ENCODE results near the gene GALNT5. TPM values are rescaled to one million over a fixed set of nuclear protein-coding genes. Genes with fewer than 3 reads are reported as not detected.

GALNT5 gene
- 2.0 to 2.2 TPM (median 2.1 TPM) in 5 replicates for total RNA-seq (2022; extraction: Qiagen RNA extraction)

GRCh38 chr2:157257312-157258252 lies at the start of gene GALNT5:
Gene GALNT5 (plus strand): TSS chr2:157257705. CDS start chr2:157258083, 378 bp downstream.

GRCh38 chr2:157325786-157326185 lies 68.3 kb downstream of the GALNT5 start, which contains the start of gene ERMN:
Gene ERMN (minus strand): TSS chr2:157325824. CDS start chr2:157325642, 182 bp downstream.

Other genes with a start within 250 kb of the GALNT5 start
- gene ERMN, start 68.1 kb downstream of the GALNT5 start, total RNA-seq (2022; extraction: Qiagen RNA extraction) = not detected in 5 replicates
- 0.25 TPM in 1 of 5 replicates, not detected in the others for gene CYTIP, start 186.4 kb downstream of the GALNT5 start, total RNA-seq (2022; extraction: Qiagen RNA extraction)

Measured in A549 treated with Mapracorat at 1 μM for 4 hours (cell line).